K562 (cell line): ENCODE results near the gene SELENOF. TPM values are rescaled to one million over a fixed set of nuclear protein-coding genes. Genes with fewer than 3 reads are reported as not detected.

Experiments used
- ARID1B ChIP-seq: fragments of 450-650 bp; IDR thresholded peaks from 2 replicates; pipeline ENCODE4 v1.6.1; 2016; ENCODE audit warnings: antibody characterized with exemption, mild to moderate bottlenecking, inconsistent platforms
- CBFA2T3 ChIP-seq: fragments of 450-650 bp; IDR thresholded peaks from 2 replicates; pipeline ENCODE4 v1.6.1; 2017
- CCNT2 ChIP-seq: IDR thresholded peaks from 2 replicates; pipeline ENCODE4 v1.6.1; 2011; ENCODE audit warnings: borderline replicate concordance, low read depth, mild to moderate bottlenecking, moderate library complexity, mixed read lengths, low read length; ENCODE audit not compliant: insufficient read length; ENCODE audit errors: extremely low read depth
- DACH1 ChIP-seq: fragments of 450-650 bp; IDR thresholded peaks from 2 replicates; pipeline ENCODE4 v1.6.1; 2018; ENCODE audit not compliant: partially characterized antibody
- ESRRB ChIP-seq: fragments of 250-450 bp; sonication (Bioruptor Pico); IDR thresholded peaks from 2 replicates; pipeline ENCODE4 v1.5.0; 2020; ENCODE audit warnings: mild to moderate bottlenecking, moderate library complexity, borderline replicate concordance
- GATAD2A ChIP-seq: fragments of 450-650 bp; IDR thresholded peaks from 2 replicates; pipeline ENCODE4 v1.6.1; 2017
- MTA2 ChIP-seq: fragments of 450-650 bp; IDR thresholded peaks from 2 replicates; pipeline ENCODE4 v1.6.1; 2016; ENCODE audit warnings: low read depth
- RUNX1 ChIP-seq: sonication (generic); IDR thresholded peaks from 2 replicates; pipeline ENCODE4 v1.6.1; 2016; ENCODE audit warnings: antibody characterized with exemption, low read depth
- TCF3 ChIP-seq: sonication (generic); formaldehyde crosslinking; IDR thresholded peaks from 2 replicates; pipeline ENCODE4 v1.4.0; 2020; ENCODE audit warnings: mild to moderate bottlenecking, missing genetic modification reagents
- U2AF1 ChIP-seq: fragments of 200-400 bp; formaldehyde crosslinking; optimal IDR thresholded peaks from 2 replicates; pipeline ENCODE3; 2017; ENCODE audit warnings: mild to moderate bottlenecking, low read depth, low read length, moderate library complexity
- ZNF12 ChIP-seq: sonication (generic); formaldehyde crosslinking; IDR thresholded peaks from 2 replicates; pipeline ENCODE4 v1.4.0; 2020; ENCODE audit warnings: mild to moderate bottlenecking, missing genetic modification reagents
- polyA plus RNA-seq, 8 experiments: library from polyadenylated mRNA; depleted of rRNA in 4 of 8; stranded (reverse) in 5 of 8; unstranded in 3 of 8; fragments of >200 nt; fragmentation: Nextera tagmentation in 2 of 8; fragmentation: Illumina TruSeq in 1 of 8; extraction: Ambion mirVana in 2 of 8; extraction: Trizol in 1 of 8; gene quantifications; 2 replicates each; pipeline versions ENCODE4 v1.2.1 to v1.2.3, GENCODE V29; 2011 to 2014; ENCODE audit warnings: inconsistent platforms in 1 of 8, missing spikeins in 1 of 8
- total RNA-seq, 7 experiments: library from RNA; depleted of rRNA in 6 of 7; stranded (reverse); fragments of >200 nt in 6 of 7; fragmentation: Illumina TruSeq in 2 of 7; extraction: Trizol in 2 of 7; gene quantifications; 2 replicates each; pipeline versions ENCODE4 v1.2.1 to v1.2.3, GENCODE V29; 2011 to 2021; ENCODE audit warnings: low replicate concordance in 1 of 7
- TF ChIP-seq, protein P1 (sequence below): fragments of 250-450 bp; sonication (Bioruptor Pico); IDR thresholded peaks from 2 replicates; pipeline ENCODE4 v1.5.1; 2021; ENCODE audit warnings: mild to moderate bottlenecking
- TF ChIP-seq, protein P2 (sequence below): fragments of 250-450 bp; sonication (Bioruptor Pico); IDR thresholded peaks from 2 replicates; pipeline ENCODE4 v1.4.0; 2020; ENCODE audit warnings: mild to moderate bottlenecking
- TF ChIP-seq, protein P3 (sequence below): fragments of 450-650 bp; IDR thresholded peaks from 2 replicates; pipeline ENCODE4 v1.6.1; 2016; ENCODE audit warnings: mild to moderate bottlenecking
- TF ChIP-seq, protein P4 (sequence below): sonication (generic); formaldehyde crosslinking; IDR thresholded peaks from 2 replicates; pipeline ENCODE4 v1.8.1; 2023; ENCODE audit warnings: missing genetic modification reagents, mild to moderate bottlenecking, borderline replicate concordance
- TF ChIP-seq, protein P5 (sequence below): fragments of 450-650 bp; conservative IDR thresholded peaks from 2 replicates; pipeline ENCODE4 v1.6.1; 2016; ENCODE audit warnings: missing genetic modification characterization, low read depth, mild to moderate bottlenecking, control low read depth, missing compliant biosample characterization

SELENOF gene
- total and polyA plus RNA-seq, 9 of the 15 experiments (the other 6 are each of a cell fraction or from before 2014, with no cell fraction given), result 115 to 394 (median 215) TPM

DNA sequence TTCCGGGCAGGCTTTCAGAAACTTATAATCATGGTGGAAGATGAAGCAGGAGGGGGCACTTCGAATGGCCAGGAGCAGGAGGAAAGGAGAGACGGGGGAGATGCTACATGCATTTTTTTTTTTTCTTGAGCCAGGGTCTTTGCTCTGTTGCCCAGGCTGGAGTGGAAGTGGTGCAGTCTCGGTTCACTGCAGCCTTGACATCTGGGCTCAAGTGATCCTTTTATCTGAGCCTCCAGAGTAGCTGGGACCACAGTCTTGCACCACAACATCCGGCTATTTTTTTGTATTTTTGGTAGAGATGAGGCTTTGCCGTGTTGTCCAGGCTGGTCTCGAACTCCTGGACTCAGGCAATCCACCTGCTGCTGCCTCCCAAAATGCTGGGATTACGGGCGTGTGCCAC, 61.6 kb downstream of the SELENOF start (continued):
- TF ChIP-seq, protein P1, sequence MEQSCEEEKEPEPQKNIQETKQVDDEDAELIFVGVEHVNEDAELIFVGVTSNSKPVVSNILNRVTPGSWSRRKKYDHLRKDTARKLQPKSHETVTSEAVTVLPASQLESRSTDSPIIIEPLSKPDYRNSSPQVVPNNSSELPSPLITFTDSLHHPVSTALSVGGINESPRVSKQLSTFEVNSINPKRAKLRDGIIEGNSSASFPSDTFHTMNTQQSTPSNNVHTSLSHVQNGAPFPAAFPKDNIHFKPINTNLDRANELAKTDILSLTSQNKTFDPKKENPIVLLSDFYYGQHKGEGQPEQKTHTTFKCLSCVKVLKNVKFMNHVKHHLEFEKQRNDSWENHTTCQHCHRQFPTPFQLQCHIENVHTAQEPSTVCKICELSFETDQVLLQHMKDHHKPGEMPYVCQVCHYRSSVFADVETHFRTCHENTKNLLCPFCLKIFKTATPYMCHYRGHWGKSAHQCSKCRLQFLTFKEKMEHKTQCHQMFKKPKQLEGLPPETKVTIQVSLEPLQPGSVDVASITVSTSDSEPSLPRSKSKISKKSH (CRISPR knock-in tag), result no peak
- TF ChIP-seq U2AF1, result no peak
- TF ChIP-seq ESRRB (CRISPR knock-in tag), result no peak
- no peak for TF ChIP-seq RUNX1
- no peak for TF ChIP-seq CCNT2
- peak; percentile 7; the same call in 1 of the 2 replicates for TF ChIP-seq TCF3
- TF ChIP-seq DACH1, result no peak
- TF ChIP-seq, protein P2, sequence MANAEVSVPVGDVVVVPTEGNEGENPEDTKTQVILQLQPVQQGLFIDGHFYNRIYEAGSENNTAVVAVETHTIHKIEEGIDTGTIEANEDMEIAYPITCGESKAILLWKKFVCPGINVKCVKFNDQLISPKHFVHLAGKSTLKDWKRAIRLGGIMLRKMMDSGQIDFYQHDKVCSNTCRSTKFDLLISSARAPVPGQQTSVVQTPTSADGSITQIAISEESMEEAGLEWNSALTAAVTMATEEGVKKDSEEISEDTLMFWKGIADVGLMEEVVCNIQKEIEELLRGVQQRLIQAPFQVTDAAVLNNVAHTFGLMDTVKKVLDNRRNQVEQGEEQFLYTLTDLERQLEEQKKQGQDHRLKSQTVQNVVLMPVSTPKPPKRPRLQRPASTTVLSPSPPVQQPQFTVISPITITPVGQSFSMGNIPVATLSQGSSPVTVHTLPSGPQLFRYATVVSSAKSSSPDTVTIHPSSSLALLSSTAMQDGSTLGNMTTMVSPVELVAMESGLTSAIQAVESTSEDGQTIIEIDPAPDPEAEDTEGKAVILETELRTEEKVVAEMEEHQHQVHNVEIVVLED (CRISPR knock-in tag), result no peak
- no peak for TF ChIP-seq GATAD2A
- TF ChIP-seq MTA2, result no peak
- TF ChIP-seq, protein P3, sequence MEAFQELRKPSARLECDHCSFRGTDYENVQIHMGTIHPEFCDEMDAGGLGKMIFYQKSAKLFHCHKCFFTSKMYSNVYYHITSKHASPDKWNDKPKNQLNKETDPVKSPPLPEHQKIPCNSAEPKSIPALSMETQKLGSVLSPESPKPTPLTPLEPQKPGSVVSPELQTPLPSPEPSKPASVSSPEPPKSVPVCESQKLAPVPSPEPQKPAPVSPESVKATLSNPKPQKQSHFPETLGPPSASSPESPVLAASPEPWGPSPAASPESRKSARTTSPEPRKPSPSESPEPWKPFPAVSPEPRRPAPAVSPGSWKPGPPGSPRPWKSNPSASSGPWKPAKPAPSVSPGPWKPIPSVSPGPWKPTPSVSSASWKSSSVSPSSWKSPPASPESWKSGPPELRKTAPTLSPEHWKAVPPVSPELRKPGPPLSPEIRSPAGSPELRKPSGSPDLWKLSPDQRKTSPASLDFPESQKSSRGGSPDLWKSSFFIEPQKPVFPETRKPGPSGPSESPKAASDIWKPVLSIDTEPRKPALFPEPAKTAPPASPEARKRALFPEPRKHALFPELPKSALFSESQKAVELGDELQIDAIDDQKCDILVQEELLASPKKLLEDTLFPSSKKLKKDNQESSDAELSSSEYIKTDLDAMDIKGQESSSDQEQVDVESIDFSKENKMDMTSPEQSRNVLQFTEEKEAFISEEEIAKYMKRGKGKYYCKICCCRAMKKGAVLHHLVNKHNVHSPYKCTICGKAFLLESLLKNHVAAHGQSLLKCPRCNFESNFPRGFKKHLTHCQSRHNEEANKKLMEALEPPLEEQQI, result no peak
- TF ChIP-seq ARID1B, result 0 out of 2 replicates have a peak, but pooled peaks have one; percentile 13
- TF ChIP-seq ZNF12 (CRISPR knock-in tag), result no peak
- TF ChIP-seq, protein P4, sequence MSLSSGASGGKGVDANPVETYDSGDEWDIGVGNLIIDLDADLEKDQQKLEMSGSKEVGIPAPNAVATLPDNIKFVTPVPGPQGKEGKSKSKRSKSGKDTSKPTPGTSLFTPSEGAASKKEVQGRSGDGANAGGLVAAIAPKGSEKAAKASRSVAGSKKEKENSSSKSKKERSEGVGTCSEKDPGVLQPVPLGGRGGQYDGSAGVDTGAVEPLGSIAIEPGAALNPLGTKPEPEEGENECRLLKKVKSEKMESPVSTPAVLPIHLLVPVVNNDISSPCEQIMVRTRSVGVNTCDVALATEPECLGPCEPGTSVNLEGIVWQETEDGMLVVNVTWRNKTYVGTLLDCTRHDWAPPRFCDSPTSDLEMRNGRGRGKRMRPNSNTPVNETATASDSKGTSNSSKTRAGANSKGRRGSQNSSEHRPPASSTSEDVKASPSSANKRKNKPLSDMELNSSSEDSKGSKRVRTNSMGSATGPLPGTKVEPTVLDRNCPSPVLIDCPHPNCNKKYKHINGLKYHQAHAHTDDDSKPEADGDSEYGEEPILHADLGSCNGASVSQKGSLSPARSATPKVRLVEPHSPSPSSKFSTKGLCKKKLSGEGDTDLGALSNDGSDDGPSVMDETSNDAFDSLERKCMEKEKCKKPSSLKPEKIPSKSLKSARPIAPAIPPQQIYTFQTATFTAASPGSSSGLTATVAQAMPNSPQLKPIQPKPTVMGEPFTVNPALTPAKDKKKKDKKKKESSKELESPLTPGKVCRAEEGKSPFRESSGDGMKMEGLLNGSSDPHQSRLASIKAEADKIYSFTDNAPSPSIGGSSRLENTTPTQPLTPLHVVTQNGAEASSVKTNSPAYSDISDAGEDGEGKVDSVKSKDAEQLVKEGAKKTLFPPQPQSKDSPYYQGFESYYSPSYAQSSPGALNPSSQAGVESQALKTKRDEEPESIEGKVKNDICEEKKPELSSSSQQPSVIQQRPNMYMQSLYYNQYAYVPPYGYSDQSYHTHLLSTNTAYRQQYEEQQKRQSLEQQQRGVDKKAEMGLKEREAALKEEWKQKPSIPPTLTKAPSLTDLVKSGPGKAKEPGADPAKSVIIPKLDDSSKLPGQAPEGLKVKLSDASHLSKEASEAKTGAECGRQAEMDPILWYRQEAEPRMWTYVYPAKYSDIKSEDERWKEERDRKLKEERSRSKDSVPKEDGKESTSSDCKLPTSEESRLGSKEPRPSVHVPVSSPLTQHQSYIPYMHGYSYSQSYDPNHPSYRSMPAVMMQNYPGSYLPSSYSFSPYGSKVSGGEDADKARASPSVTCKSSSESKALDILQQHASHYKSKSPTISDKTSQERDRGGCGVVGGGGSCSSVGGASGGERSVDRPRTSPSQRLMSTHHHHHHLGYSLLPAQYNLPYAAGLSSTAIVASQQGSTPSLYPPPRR (CRISPR knock-in tag), result no peak
- TF ChIP-seq, protein P5, sequence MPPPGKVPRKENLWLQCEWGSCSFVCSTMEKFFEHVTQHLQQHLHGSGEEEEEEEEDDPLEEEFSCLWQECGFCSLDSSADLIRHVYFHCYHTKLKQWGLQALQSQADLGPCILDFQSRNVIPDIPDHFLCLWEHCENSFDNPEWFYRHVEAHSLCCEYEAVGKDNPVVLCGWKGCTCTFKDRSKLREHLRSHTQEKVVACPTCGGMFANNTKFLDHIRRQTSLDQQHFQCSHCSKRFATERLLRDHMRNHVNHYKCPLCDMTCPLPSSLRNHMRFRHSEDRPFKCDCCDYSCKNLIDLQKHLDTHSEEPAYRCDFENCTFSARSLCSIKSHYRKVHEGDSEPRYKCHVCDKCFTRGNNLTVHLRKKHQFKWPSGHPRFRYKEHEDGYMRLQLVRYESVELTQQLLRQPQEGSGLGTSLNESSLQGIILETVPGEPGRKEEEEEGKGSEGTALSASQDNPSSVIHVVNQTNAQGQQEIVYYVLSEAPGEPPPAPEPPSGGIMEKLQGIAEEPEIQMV (tag), result no peak
- TF ChIP-seq CBFA2T3, result peak; percentile 45; the same call in 1 of the 2 replicates
